Measurements from ENCODE around the gene UHRF2.

- TF ChIP-seq, protein P1, sequence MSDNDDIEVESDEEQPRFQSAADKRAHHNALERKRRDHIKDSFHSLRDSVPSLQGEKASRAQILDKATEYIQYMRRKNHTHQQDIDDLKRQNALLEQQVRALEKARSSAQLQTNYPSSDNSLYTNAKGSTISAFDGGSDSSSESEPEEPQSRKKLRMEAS (IDR thresholded peaks at IDR 0.05): no peak
- TF ChIP-seq EZH2 (IDR thresholded peaks at IDR 0.05): no peak
- no peak for TF ChIP-seq POLR2A (IDR thresholded peaks at IDR 0.05; ENCODE audit: borderline replicate concordance, extremely low read depth, insufficient read depth, insufficient read length)
- TF ChIP-seq CTCF (IDR thresholded peaks at IDR 0.05 in 2 of 3, conservative IDR thresholded peaks at IDR 0.05 in 1 of 3; ENCODE audit: borderline replicate concordance in 1 of 3, insufficient read depth in 1 of 3, low read depth in 2 of 3, low read length in 2 of 3): peak; percentile 3 to 16 (median 11); a peak in 1 of 6 replicates
- TF ChIP-seq YY1 (IDR thresholded peaks at IDR 0.05; ENCODE audit: extremely low read depth, insufficient replicate concordance, low read depth, low read length): no peak
Measured at GRCh38 chr9:6495466-6495865, 82.5 kb downstream of the UHRF2 start.
